B cell (primary cell): Measurements from ENCODE around the gene DLGAP4.

ENCODE experiments used
- CTCF ChIP-seq: fragments of 200-600 bp; IDR thresholded peaks from one replicate; pipeline ENCODE4 v1.8.0; 2022; ENCODE audit warnings: antibody characterized with exemption, mild to moderate bottlenecking
- EZH2 ChIP-seq: IDR thresholded peaks from 2 replicates; pipeline ENCODE4 v1.6.1; 2012; ENCODE audit warnings: borderline replicate concordance, low read depth, mild to moderate bottlenecking, moderate library complexity, low read length; ENCODE audit not compliant: insufficient read depth, poor library complexity, severe bottlenecking

- TF ChIP-seq CTCF (no peak), EZH2 (no peak)
Observed at GRCh38 chr20:36454332-36454697, 148.2 kb downstream of the DLGAP4 start.
